HepG2 (cell line): Measurements from ENCODE around the gene PID1. TPM values are rescaled to one million over a fixed set of nuclear protein-coding genes. Genes with fewer than 3 reads are reported as not detected.

Source experiments
- ATAC-seq: fragments of 200-7000 bp; cut with Tn5 transposase; 3 replicates; pipeline ENCODE4 v1.9.1; 2020; ENCODE audit warnings: mild to moderate bottlenecking, moderate library complexity
- BruUV-seq: library from RNA; stranded (reverse); fragments of 400-500 nt; replicated peaks from 2 replicates; lab custom pipeline; 2021; lab: Mats Ljungman, UMichigan
- CTCF ChIA-PET: fragments of 300-600 bp; formaldehyde crosslinking; extraction: SDS; loops from one replicate; lab custom pipeline; 2021; ENCODE audit warnings: low total read pairs, inconsistent platforms, low intra/inter-chr PET ratio; lab: Yijun Ruan, JAX
- POLR2A ChIA-PET: fragments of 350-600 bp; sonication (Branson Sonifier 250); formaldehyde crosslinking; loops from one replicate; lab custom pipeline; 2020; ENCODE audit warnings: antibody characterized with exemption, inconsistent platforms; lab: Yijun Ruan, JAX
- DNase-seq: peaks from one replicate; pipeline ENCODE4 v3.0.0-alpha.2; 2015; ENCODE audit warnings: low spot score
- FAIRE-seq: peaks from 3 replicates; lab custom pipeline; 2011; peaks lifted over from hg19 to GRCh38; lab: Jason Lieb, UNC
- H2AFZ ChIP-seq: one replicate; pipeline ENCODE4 v1.6.1; 2011; ENCODE audit warnings: low read length, inconsistent platforms
- H3K27ac ChIP-seq: fragments of 300-600 bp; 3 replicates; pipeline ENCODE4 v1.8.0; 2011; ENCODE audit warnings: mixed run types, mild to moderate bottlenecking, mixed read lengths, low read length, inconsistent platforms; ENCODE audit not compliant: insufficient read depth; ENCODE audit errors: extremely low read length
- H3K27me3 ChIP-seq, 2 experiments: fragments of 200-600 bp in 1 of 2; 2 replicates in 1 of 2; 3 replicates in 1 of 2; pipeline versions ENCODE4 v1.6.0 to v1.8.0; 2011; ENCODE audit warnings: low read length in 2 of 2, mild to moderate bottlenecking in 2 of 2, moderate library complexity in 2 of 2, inconsistent platforms in 1 of 2; ENCODE audit not compliant: insufficient read depth in 2 of 2, control insufficient read depth in 1 of 2
- H3K36me3 ChIP-seq, 2 experiments: fragments of 200-600 bp in 1 of 2; replicated peaks in 1 of 2; 2 replicates in 1 of 2; 3 replicates in 1 of 2; pipeline versions ENCODE4 v1.5.1 to v1.8.0; 2011; ENCODE audit warnings: low read length in 2 of 2, inconsistent platforms in 1 of 2; ENCODE audit not compliant: insufficient read depth in 2 of 2, control insufficient read depth in 1 of 2
- H3K4me1 ChIP-seq: 2 replicates; pipeline ENCODE4 v1.5.1; 2012; ENCODE audit warnings: low read length, inconsistent platforms; ENCODE audit not compliant: insufficient read depth
- H3K4me2 ChIP-seq: 2 replicates; pipeline ENCODE4 v1.6.0; 2011; ENCODE audit warnings: low read depth, low read length, inconsistent platforms
- H3K4me3 ChIP-seq, 3 experiments: fragments of 200-600 bp in 1 of 3; sonication (generic), shearing (Covaris generic) in 1 of 3; replicated peaks in 1 of 3; 2 replicates each; pipeline ENCODE4 v1.5.1; 2011 to 2016; ENCODE audit warnings: low read length in 3 of 3, inconsistent platforms in 2 of 3, low read depth in 2 of 3, mild to moderate bottlenecking in 2 of 3, control low read depth in 1 of 3, mixed read lengths in 1 of 3; ENCODE audit not compliant: insufficient read depth in 1 of 3
- H3K79me2 ChIP-seq: one replicate; pipeline ENCODE4 v1.6.1; 2011; ENCODE audit warnings: low read length, inconsistent platforms; ENCODE audit not compliant: insufficient read depth
- H3K9ac ChIP-seq: 2 replicates; pipeline ENCODE4 v1.6.0; 2011; ENCODE audit warnings: mild to moderate bottlenecking, low read depth, low read length, inconsistent platforms; ENCODE audit not compliant: insufficient read depth
- H3K9me3 ChIP-seq: 2 replicates; pipeline ENCODE4 v1.5.1; 2012; ENCODE audit warnings: mild to moderate bottlenecking, low read length
- H4K20me1 ChIP-seq: 2 replicates; pipeline ENCODE4 v1.6.0; 2011; ENCODE audit warnings: inconsistent platforms, mild to moderate bottlenecking, low read length, moderate library complexity; ENCODE audit not compliant: insufficient read depth
- CENPT ChIP-seq: sonication (generic); formaldehyde crosslinking; IDR thresholded peaks from 2 replicates; pipeline ENCODE4 v1.8.0; 2022; ENCODE audit warnings: low read depth, mild to moderate bottlenecking, moderate library complexity, missing genetic modification reagents
- DR1 ChIP-seq: sonication (generic); formaldehyde crosslinking; IDR thresholded peaks from 2 replicates; pipeline ENCODE4 v1.8.0; 2021; ENCODE audit warnings: mild to moderate bottlenecking, missing genetic modification reagents, inconsistent platforms
- E2F1 ChIP-seq: sonication (generic); formaldehyde crosslinking; IDR thresholded peaks from 2 replicates; pipeline ENCODE4 v1.5.0; 2020; ENCODE audit warnings: missing genetic modification reagents
- FOXK2 ChIP-seq: fragments of 450-650 bp; IDR thresholded peaks from 2 replicates; pipeline ENCODE4 v1.6.1; 2016
- GTF2F1 ChIP-seq: fragments of 150-350 bp; IDR thresholded peaks from 2 replicates; pipeline ENCODE4 v1.6.1; 2014; ENCODE audit warnings: low read length
- HNRNPLL ChIP-seq: fragments of 200-400 bp; formaldehyde crosslinking; IDR thresholded peaks from 2 replicates; pipeline ENCODE4 v1.6.1; 2017; ENCODE audit warnings: mild to moderate bottlenecking, low read depth, low read length; ENCODE audit not compliant: poor library complexity, severe bottlenecking
- HOXA5 ChIP-seq: sonication (generic); formaldehyde crosslinking; IDR thresholded peaks from 2 replicates; pipeline ENCODE4 v1.4.0; 2020; ENCODE audit warnings: missing genetic modification reagents
- NBN ChIP-seq: fragments of 450-650 bp; conservative IDR thresholded peaks from 2 replicates; pipeline ENCODE4 v1.6.1; 2017
- RBAK ChIP-seq: sonication (generic); formaldehyde crosslinking; IDR thresholded peaks from 2 replicates; pipeline ENCODE4 v1.5.1; 2020; ENCODE audit warnings: mild to moderate bottlenecking, missing genetic modification reagents
- U2AF2 ChIP-seq: fragments of 200-400 bp; formaldehyde crosslinking; IDR thresholded peaks from 2 replicates; pipeline ENCODE4 v1.6.1; 2017; ENCODE audit warnings: low read depth, mild to moderate bottlenecking, low read length
- ZBTB2 ChIP-seq: sonication (generic); formaldehyde crosslinking; IDR thresholded peaks from 2 replicates; pipeline ENCODE4 v1.8.0; 2022; ENCODE audit warnings: low read depth, missing genetic modification reagents
- ZNF350 ChIP-seq: sonication (generic); formaldehyde crosslinking; IDR thresholded peaks from 2 replicates; pipeline ENCODE4 v1.4.0; 2020; ENCODE audit warnings: mild to moderate bottlenecking, low read depth, missing genetic modification reagents, borderline replicate concordance
- ZNF432 ChIP-seq: sonication (generic); formaldehyde crosslinking; IDR thresholded peaks from 2 replicates; pipeline ENCODE4 v1.5.0; 2020; ENCODE audit warnings: missing genetic modification reagents, mild to moderate bottlenecking, borderline replicate concordance
- ZNF570 ChIP-seq: sonication (generic); formaldehyde crosslinking; IDR thresholded peaks from 2 replicates; pipeline ENCODE4 v1.4.0; 2020; ENCODE audit warnings: mild to moderate bottlenecking, missing genetic modification reagents, borderline replicate concordance
- ZNF615 ChIP-seq: sonication (generic); formaldehyde crosslinking; IDR thresholded peaks from 2 replicates; pipeline ENCODE4 v1.5.0; 2020; ENCODE audit warnings: mild to moderate bottlenecking, missing genetic modification reagents, borderline replicate concordance
- ZNF878 ChIP-seq: sonication (generic); formaldehyde crosslinking; IDR thresholded peaks from 2 replicates; pipeline ENCODE4 v1.8.1; 2023; ENCODE audit warnings: mild to moderate bottlenecking, missing genetic modification reagents, moderate library complexity
- ZSCAN22 ChIP-seq: sonication (generic); formaldehyde crosslinking; IDR thresholded peaks from 2 replicates; pipeline ENCODE4 v1.4.0; 2020; ENCODE audit warnings: mild to moderate bottlenecking, missing genetic modification reagents
- WGBS: methylation state at CpG from one replicate; pipeline ENCODE4 v1.1.6; 2017; ENCODE audit warnings: low lambda C conversion rate; 5-methylcytosine and 5-hydroxymethylcytosine counted together
- in situ Hi-C: cut with HindIII; loops from 2 replicates; pipeline ENCODE4 v1.10.0; 2017; ENCODE audit warnings: low pct_unique_long_range_greater_than_20kb; ENCODE audit not compliant: extremely low pct_ligation_motif_present
- intact Hi-C: fragments of 100-400 bp; cut with micrococcal nuclease; formaldehyde crosslinking; loops from one replicate; pipeline ENCODE4 v1.10.0; 2022; ENCODE audit not compliant: unreplicated experiment
- polyA plus RNA-seq, 8 experiments: library from polyadenylated mRNA; depleted of rRNA in 3 of 8; stranded (reverse) in 7 of 8; unstranded in 1 of 8; fragments of >200 nt; fragmentation: Illumina TruSeq in 4 of 8; extraction: Trizol in 4 of 8; gene quantifications; 2 replicates each; pipeline versions ENCODE4 v1.2.1 to v1.2.3, GENCODE V29; 2011 to 2016; ENCODE audit warnings: low read depth in 4 of 8, missing spikeins in 1 of 8, mixed read lengths in 1 of 8; ENCODE audit not compliant: insufficient read depth in 1 of 8
- total RNA-seq, 5 experiments: library from RNA; depleted of rRNA; stranded (reverse); fragments of >200 nt; fragmentation: Illumina TruSeq; extraction: Trizol; gene quantifications; 2 replicates each; pipeline ENCODE4 v1.2.3, GENCODE V29; 2016; ENCODE audit warnings: low read depth in 1 of 5

PID1 gene
- total and polyA plus RNA-seq, 2 of the 13 experiments (the other 11 are each of a cell fraction or from before 2014, with no cell fraction given): 0.15 to 0.18 TPM

- Histone ChIP-seq H3K9me3 (peaks cover 87% of the 10 kb centered on the region), H3K4me2 (no peak overlapping the region), H2AFZ (no peak overlapping the region), H3K27ac (no peak overlapping the region), H3K4me1 (no peaks in the 10 kb centered on the region), H3K9ac (no peak overlapping the region), H3K79me2 (no peaks in the 10 kb centered on the region), H3K4me3 (no peak overlapping the region), H3K27me3 (no peaks in the 10 kb centered on the region), H4K20me1 (no peaks in the 10 kb centered on the region), H3K36me3 (no peaks in the 10 kb centered on the region)
- 0% methylated on average over 4 of the region's 4 CpGs for WGBS
- no TSS peak for BruUV-seq
- ATAC-seq (no peak), FAIRE-seq (no peak), DNase-seq (no peak)
- intact Hi-C loops (no loop called here), in situ Hi-C loops (no loop called here)
- POLR2A ChIA-PET: no interaction called here
- TF ChIP-seq FOXK2 (no peak), ZNF432 (CRISPR knock-in tag) (no peak), U2AF2 (no peak), DR1 (CRISPR knock-in tag) (no peak), CENPT (no peak), ZNF615 (CRISPR knock-in tag) (no peak), ZNF350 (CRISPR knock-in tag) (no peak), E2F1 (CRISPR knock-in tag) (no peak), HOXA5 (CRISPR knock-in tag) (no peak), GTF2F1 (no peak), RBAK (CRISPR knock-in tag) (no peak), NBN (no peak), ZSCAN22 (CRISPR knock-in tag) (no peak), ZBTB2 (CRISPR knock-in tag) (no peak), ZNF570 (CRISPR knock-in tag) (no peak), ZNF878 (no peak), HNRNPLL (no peak)
- TF ChIP-seq, all 625 proteins: peak for 0
- CTCF ChIA-PET: no interaction called here
Measured at GRCh38 chr2:229179628-229180027, 91.5 kb downstream of the PID1 start.
